Limb (tissue), 2 donors: ENCODE data around the gene USP44.

Experiments used
- DNase-seq, 2 donors: peaks; one replicate each; pipeline ENCODE4 v3.0.0-alpha.2; 2016; ENCODE audit errors: extremely low spot score in 2 of 2

Gene USP44

GRCh38 chr12:95548539-95549391 lies 2.5 kb downstream of the USP44 start:
- DNase-seq, result peak in 1 of 2 donors; percentile 80

GRCh38 chr12:95548056-95548538 lies 3.2 kb downstream of the USP44 start:
- DNase-seq, result no peak

GRCh38 chr12:95547522-95548055 lies 3.7 kb downstream of the USP44 start:
- peak in 1 of 2 donors; percentile 38 for DNase-seq

GRCh38 chr12:95546491-95546813 lies 4.8 kb downstream of the USP44 start:
- no peak for DNase-seq

GRCh38 chr12:95545731-95546490 lies 5.4 kb downstream of the USP44 start:
- no peak for DNase-seq

GRCh38 chr12:95545303-95545702 lies 6.0 kb downstream of the USP44 start:
- DNase-seq, result no peak

- DNase-seq, result no peak
These were observed 6.5 kb downstream of the USP44 start for GRCh38 chr12:95544756-95545155.

GRCh38 chr12:95543305-95543704 lies 8.0 kb downstream of the USP44 start:
- DNase-seq, result no peak

- no peak for DNase-seq
These were observed 9.8 kb downstream of the USP44 start for GRCh38 chr12:95541436-95541835.

- DNase-seq, result no peak
These were observed 12.6 kb downstream of the USP44 start for GRCh38 chr12:95538656-95539055.

GRCh38 chr12:95538006-95538405 lies 13.3 kb downstream of the USP44 start:
- DNase-seq, result no peak

- DNase-seq, result no peak
These were observed 17.3 kb downstream of the USP44 start for GRCh38 chr12:95533985-95534384.

GRCh38 chr12:95532851-95533250 lies 18.4 kb downstream of the USP44 start:
- no peak for DNase-seq

- peak in 1 of 2 donors; percentile 48 for DNase-seq
These were observed 21.5 kb downstream of the USP44 start for GRCh38 chr12:95529693-95530225.

GRCh38 chr12:95528431-95528830 lies 22.8 kb downstream of the USP44 start:
- DNase-seq, result no peak

- DNase-seq, result no peak
These were observed 28.6 kb downstream of the USP44 start for GRCh38 chr12:95522692-95523091.

- no peak for DNase-seq
These were observed 30.5 kb downstream of the USP44 start for GRCh38 chr12:95520816-95521215.

- DNase-seq, result no peak
These were observed 32.3 kb downstream of the USP44 start for GRCh38 chr12:95518944-95519343.

GRCh38 chr12:95517246-95517645 lies 34.0 kb downstream of the USP44 start:
- no peak for DNase-seq

GRCh38 chr12:95516757-95517156 lies 34.5 kb downstream of the USP44 start:
- DNase-seq, result no peak

GRCh38 chr12:95515197-95515596 lies 36.1 kb downstream of the USP44 start:
- DNase-seq, result no peak

GRCh38 chr12:95513599-95513998 lies 37.7 kb downstream of the USP44 start:
- DNase-seq, result no peak
